Liver (tissue), 9 donors: ENCODE results near the gene SLC9A4. TPM values are rescaled to one million over a fixed set of nuclear protein-coding genes. Genes with fewer than 3 reads are reported as not detected.
A peak's percentile ranks its signal among the peaks of the same experiment; 100 is the strongest.

Experiments
- DNase-seq: peaks from one replicate; pipeline ENCODE4 v3.0.0-alpha.2; 2017; ENCODE audit warnings: low spot score
- H3K27ac ChIP-seq, 2 donors: one replicate each; pipeline ENCODE4 v1.7.0; 2013; ENCODE audit warnings: inconsistent platforms in 2 of 2, low read length in 2 of 2, control low read depth in 1 of 2, low read depth in 1 of 2, mild to moderate bottlenecking in 1 of 2
- H3K27me3 ChIP-seq, 4 donors: one replicate each; pipeline versions ENCODE4 v1.6.1 to v1.7.0; 2013; ENCODE audit warnings: low read length in 3 of 4, inconsistent platforms in 1 of 4, mild to moderate bottlenecking in 1 of 4, moderate library complexity in 1 of 4; ENCODE audit not compliant: control insufficient read depth in 4 of 4, insufficient read depth in 4 of 4
- H3K36me3 ChIP-seq, 4 donors: one replicate each; pipeline versions ENCODE4 v1.6.1 to v1.7.0; 2013; ENCODE audit warnings: low read length in 3 of 4, mild to moderate bottlenecking in 3 of 4, low read depth in 1 of 4, moderate library complexity in 1 of 4; ENCODE audit not compliant: control insufficient read depth in 4 of 4, insufficient read depth in 3 of 4
- H3K4me1 ChIP-seq, 4 donors: one replicate each; pipeline versions ENCODE4 v1.6.1 to v1.7.0; 2013; ENCODE audit warnings: low read length in 3 of 4, mild to moderate bottlenecking in 3 of 4, moderate library complexity in 1 of 4; ENCODE audit not compliant: control insufficient read depth in 4 of 4, insufficient read depth in 4 of 4
- H3K4me3 ChIP-seq, 3 donors: one replicate each; pipeline versions ENCODE4 v1.6.1 to v1.7.0; 2013; ENCODE audit warnings: low read length in 3 of 3, control low read depth in 1 of 3, low read depth in 1 of 3, mild to moderate bottlenecking in 1 of 3
- H3K9ac ChIP-seq, 2 donors: one replicate each; pipeline ENCODE4 v1.7.0; 2013; ENCODE audit warnings: low read length in 2 of 2, mild to moderate bottlenecking in 2 of 2, moderate library complexity in 2 of 2, control low read depth in 1 of 2, low read depth in 1 of 2
- H3K9me3 ChIP-seq, 4 donors: one replicate each; pipeline versions ENCODE4 v1.6.1 to v1.7.0; 2013; ENCODE audit warnings: low read length in 3 of 4; ENCODE audit not compliant: control insufficient read depth in 4 of 4
- ATF3 ChIP-seq: IDR thresholded peaks from 2 replicates; pipeline ENCODE4 v1.6.1; 2016; ENCODE audit warnings: antibody characterized with exemption
- EGR1 ChIP-seq, 2 donors: IDR thresholded peaks; 2 replicates each; pipeline ENCODE4 v1.6.1; 2016 to 2018; ENCODE audit warnings: antibody characterized with exemption in 2 of 2, low read depth in 2 of 2
- FOXA1 ChIP-seq: IDR thresholded peaks from 2 replicates; pipeline ENCODE4 v1.6.1; 2016; ENCODE audit warnings: antibody characterized with exemption
- FOXA2 ChIP-seq: IDR thresholded peaks from 2 replicates; pipeline ENCODE4 v1.6.1; 2016; ENCODE audit warnings: antibody characterized with exemption
- GABPA ChIP-seq, 2 donors: IDR thresholded peaks in 1 of 2; conservative IDR thresholded peaks in 1 of 2; 2 replicates each; pipeline ENCODE4 v1.6.1; 2016; ENCODE audit warnings: antibody characterized with exemption in 2 of 2, mild to moderate bottlenecking in 1 of 2, moderate library complexity in 1 of 2
- HNF4A ChIP-seq, 2 donors: conservative IDR thresholded peaks; 2 replicates each; pipeline ENCODE4 v1.6.1; 2016; ENCODE audit warnings: antibody characterized with exemption in 2 of 2, mild to moderate bottlenecking in 2 of 2
- HNF4G ChIP-seq: IDR thresholded peaks from 2 replicates; pipeline ENCODE4 v1.6.1; 2016; ENCODE audit warnings: antibody characterized with exemption
- MAX ChIP-seq: IDR thresholded peaks from 2 replicates; pipeline ENCODE4 v1.6.1; 2016; ENCODE audit warnings: antibody characterized with exemption
- NR2F2 ChIP-seq: IDR thresholded peaks from 2 replicates; pipeline ENCODE4 v1.6.1; 2016; ENCODE audit warnings: antibody characterized with exemption
- RAD21 ChIP-seq, 2 donors: IDR thresholded peaks; 2 replicates each; pipeline ENCODE4 v1.6.1; 2016; ENCODE audit warnings: antibody characterized with exemption in 2 of 2, mild to moderate bottlenecking in 2 of 2
- RXRA ChIP-seq, 2 donors: IDR thresholded peaks; 2 replicates each; pipeline ENCODE4 v1.6.1; 2017 to 2018; ENCODE audit warnings: antibody characterized with exemption in 2 of 2, mild to moderate bottlenecking in 1 of 2
- WGBS: extraction: QIAGEN DNeasy Blood & Tissue Kit; methylation state at CpG from one replicate; pipeline ENCODE4 v1.1.7; 2013; 5-methylcytosine and 5-hydroxymethylcytosine counted together
- polyA plus RNA-seq, 2 donors: library from polyadenylated mRNA; stranded (reverse) in 1 of 2; unstranded in 1 of 2; fragments of 200-250 nt in 1 of 2; fragments of >200 nt in 1 of 2; fragmentation: Nextera tagmentation in 1 of 2; extraction: Ambion mirVana in 1 of 2; gene quantifications; one replicate each; pipeline versions ENCODE4 v1.2.1 to v1.2.3, GENCODE V29; 2013 to 2015
- total RNA-seq, 2 donors: library from RNA; depleted of rRNA; stranded (reverse); fragments of >200 nt; gene quantifications; one replicate each; pipeline ENCODE4 v1.2.3, GENCODE V29; 2014
- TF ChIP-seq, protein P1 (sequence below): fragments of 150-350 bp; IDR thresholded peaks from 2 replicates; pipeline ENCODE4 v1.5.1; 2017; ENCODE audit warnings: improper control_type of control experiment, low read depth, low read length; ENCODE audit not compliant: missing input control
- donor health status: healthy.
- donor health status: healthy.
- donor health status: healthy.
- donor health status: healthy.
- donor health status: healthy.

SLC9A4 gene
- total and polyA plus RNA-seq, 4 donors: not detected

DNA sequence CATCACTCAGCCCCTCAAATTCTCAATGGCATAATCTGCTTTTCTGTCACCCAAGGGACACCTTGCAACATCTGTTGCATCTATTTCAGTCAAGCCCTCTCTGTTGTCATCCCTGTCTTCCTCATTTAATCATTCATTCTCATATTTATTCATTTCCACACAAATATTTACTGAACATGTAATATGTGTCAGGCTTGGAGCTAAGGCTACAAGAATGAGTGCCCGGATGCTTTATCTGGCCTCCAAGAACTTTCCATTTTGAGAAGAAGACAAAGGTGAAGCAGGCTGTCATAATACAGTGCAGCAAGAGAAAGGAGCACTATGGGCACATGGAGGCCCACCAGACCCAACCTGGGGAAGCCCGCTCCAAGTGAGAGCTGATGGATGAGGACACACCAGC, 34.4 kb upstream of the SLC9A4 start:
- no peaks in the 10 kb centered on the region for H3K36me3 ChIP-seq
- TF ChIP-seq MAX (no peak), EGR1 (IDR thresholded peaks at IDR 0.05; ENCODE audit: low read depth in 2 of 2) (no peak), GABPA (IDR thresholded peaks at IDR 0.05 in 1 of 2, conservative IDR thresholded peaks at IDR 0.05 in 1 of 2) (no peak)
- no peaks in the 10 kb centered on the region for H3K9me3 ChIP-seq
- H3K4me3 ChIP-seq: no peak overlapping the region
- DNase-seq: no peak
- H3K4me1 ChIP-seq: no peaks in the 10 kb centered on the region
- 96% methylated on average over 2 of the region's 2 CpGs for WGBS
- H3K9ac ChIP-seq: no peak overlapping the region
- no peak overlapping the region for H3K27ac ChIP-seq
- no peaks in the 10 kb centered on the region for H3K27me3 ChIP-seq

DNA sequence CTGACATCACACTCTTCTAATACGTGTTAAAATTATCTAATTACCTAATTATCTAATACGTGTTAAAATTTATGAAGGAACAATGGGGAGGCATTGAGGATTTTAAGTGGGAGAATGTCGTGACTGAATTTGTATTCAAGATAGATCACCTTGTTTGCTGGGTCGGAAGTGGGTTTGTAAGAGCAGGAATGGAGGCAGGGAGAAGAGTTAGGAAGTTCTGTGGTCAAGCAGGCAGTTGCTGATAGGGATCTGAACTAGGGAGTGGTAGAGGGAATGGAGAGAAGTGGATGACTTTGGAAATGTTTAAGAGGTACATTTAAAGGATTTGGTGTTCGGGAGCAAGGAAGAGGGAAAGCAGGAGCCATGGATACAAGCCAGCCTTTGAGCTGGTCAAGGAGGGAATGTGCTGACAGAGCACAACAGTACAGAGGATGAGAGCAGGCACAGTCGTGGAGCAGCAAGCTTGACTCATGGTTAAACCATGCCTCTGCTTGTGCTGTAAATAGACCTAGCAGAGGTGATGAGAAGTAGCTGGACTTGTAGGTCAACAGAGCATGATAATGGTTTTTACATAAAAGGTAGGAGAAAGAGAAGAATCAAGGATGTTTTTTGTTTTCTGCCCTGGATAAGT, 33.8 kb upstream of the SLC9A4 start:
- TF ChIP-seq MAX (no peak), ATF3 (no peak)
- Histone ChIP-seq H3K36me3 (no peaks in the 10 kb centered on the region), H3K4me1 (no peaks in the 10 kb centered on the region), H3K27me3 (no peaks in the 10 kb centered on the region), H3K9ac (no peak overlapping the region), H3K27ac (no peak overlapping the region), H3K9me3 (no peaks in the 10 kb centered on the region), H3K4me3 (no peak overlapping the region)
- 75% methylated on average over 6 of the region's 6 CpGs for WGBS
- no peak for DNase-seq

DNA sequence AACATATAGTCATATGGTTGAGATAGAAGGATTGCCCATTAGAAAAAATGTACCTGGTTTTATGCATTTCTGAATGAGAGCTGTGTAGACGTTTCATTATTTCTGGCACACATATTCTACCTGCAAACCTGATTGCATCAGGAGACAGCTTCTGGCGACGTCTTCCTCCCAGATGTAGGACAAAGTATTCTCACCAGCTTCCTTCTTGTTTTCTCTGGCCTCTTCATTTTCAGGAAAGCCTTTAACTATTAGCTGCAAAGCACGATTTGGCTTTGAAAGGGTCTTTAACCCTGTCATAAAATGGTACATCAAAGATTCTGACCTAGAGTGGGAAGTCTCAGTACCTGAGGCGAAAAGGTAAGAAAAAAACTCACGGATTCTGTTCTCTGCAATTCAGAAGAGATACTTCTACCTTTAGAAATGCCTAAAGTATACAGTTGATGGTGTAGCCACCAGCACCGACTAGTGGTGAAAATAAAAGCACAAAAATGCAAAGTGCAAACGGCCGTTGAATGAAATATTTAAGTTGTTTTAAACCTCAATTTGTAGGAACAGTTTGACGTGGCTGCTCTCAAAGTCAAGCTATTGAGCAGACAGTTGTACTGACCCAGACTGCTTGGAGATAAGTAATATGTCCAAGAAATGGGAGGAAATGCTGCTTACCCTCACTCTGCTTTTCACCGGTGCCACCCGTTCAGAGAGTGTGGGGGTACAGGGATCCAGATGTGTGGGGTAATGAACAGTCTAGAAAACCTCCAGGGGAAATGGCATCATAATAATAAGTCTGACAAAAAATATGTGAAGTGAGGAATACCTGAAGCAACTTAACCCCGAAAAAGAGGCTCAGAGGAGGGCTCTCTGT, 29.8 kb upstream of the SLC9A4 start:
- Histone ChIP-seq H3K9ac (no peak overlapping the region), H3K36me3 (no peaks in the 10 kb centered on the region), H3K9me3 (no peaks in the 10 kb centered on the region), H3K27ac (no peak overlapping the region), H3K27me3 (no peaks in the 10 kb centered on the region), H3K4me1 (no peaks in the 10 kb centered on the region), H3K4me3 (no peak overlapping the region)
- no peak for DNase-seq
- WGBS: 25% methylated on average over 13 of the region's 13 CpGs
- peak; percentile 86 to 88 for TF ChIP-seq RAD21 (IDR thresholded peaks at IDR 0.05)
- TF ChIP-seq MAX: no peak
- TF ChIP-seq, protein P1, sequence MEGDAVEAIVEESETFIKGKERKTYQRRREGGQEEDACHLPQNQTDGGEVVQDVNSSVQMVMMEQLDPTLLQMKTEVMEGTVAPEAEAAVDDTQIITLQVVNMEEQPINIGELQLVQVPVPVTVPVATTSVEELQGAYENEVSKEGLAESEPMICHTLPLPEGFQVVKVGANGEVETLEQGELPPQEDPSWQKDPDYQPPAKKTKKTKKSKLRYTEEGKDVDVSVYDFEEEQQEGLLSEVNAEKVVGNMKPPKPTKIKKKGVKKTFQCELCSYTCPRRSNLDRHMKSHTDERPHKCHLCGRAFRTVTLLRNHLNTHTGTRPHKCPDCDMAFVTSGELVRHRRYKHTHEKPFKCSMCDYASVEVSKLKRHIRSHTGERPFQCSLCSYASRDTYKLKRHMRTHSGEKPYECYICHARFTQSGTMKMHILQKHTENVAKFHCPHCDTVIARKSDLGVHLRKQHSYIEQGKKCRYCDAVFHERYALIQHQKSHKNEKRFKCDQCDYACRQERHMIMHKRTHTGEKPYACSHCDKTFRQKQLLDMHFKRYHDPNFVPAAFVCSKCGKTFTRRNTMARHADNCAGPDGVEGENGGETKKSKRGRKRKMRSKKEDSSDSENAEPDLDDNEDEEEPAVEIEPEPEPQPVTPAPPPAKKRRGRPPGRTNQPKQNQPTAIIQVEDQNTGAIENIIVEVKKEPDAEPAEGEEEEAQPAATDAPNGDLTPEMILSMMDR: peak; percentile 69

DNA sequence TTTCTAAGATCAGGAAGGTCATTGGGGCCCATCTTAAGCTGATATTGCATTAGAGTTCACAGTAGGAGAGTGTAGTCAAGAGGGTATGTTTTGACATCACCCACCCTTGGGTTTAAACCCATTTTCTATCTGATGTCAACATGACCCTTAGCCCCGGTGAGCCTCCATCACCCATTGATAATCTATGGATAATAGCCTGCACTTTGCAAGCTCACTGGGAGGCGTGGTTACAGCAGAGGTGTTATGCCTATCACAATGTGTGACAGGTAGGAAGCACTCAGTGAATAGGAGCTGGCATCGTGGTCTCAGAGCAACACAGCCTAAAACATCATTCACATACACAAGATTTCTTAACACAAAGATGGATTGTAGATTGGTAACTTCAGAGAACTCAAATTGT, 28.8 kb upstream of the SLC9A4 start:
- 69% methylated on average over 3 of the region's 3 CpGs for WGBS
- TF ChIP-seq GABPA (IDR thresholded peaks at IDR 0.05 in 1 of 2, conservative IDR thresholded peaks at IDR 0.05 in 1 of 2): no peak
- no peak for TF ChIP-seq RXRA (IDR thresholded peaks at IDR 0.05)
- TF ChIP-seq HNF4A (conservative IDR thresholded peaks at IDR 0.05): no peak
- no peak for TF ChIP-seq FOXA1
- no peak for TF ChIP-seq HNF4G
- TF ChIP-seq, protein P1: no peak
- no peak for TF ChIP-seq NR2F2
- no peak for TF ChIP-seq FOXA2
- TF ChIP-seq ATF3: no peak
- Histone ChIP-seq H3K4me1 (no peaks in the 10 kb centered on the region), H3K9me3 (no peaks in the 10 kb centered on the region), H3K9ac (no peak overlapping the region), H3K27me3 (no peaks in the 10 kb centered on the region), H3K27ac (no peak overlapping the region), H3K36me3 (no peaks in the 10 kb centered on the region), H3K4me3 (no peak overlapping the region)
- no peak for DNase-seq
